GM18519 (cell line): ENCODE data around the gene GDPD5.
"Not testable (repeated sequence)": the region's sequence is repeated elsewhere in the genome, so short reads cannot be mapped to it uniquely, and the experiment has no call there.

Experiments
- ATAC-seq: cut with Tn5 transposase; IDR thresholded peaks from one replicate; pipeline ENCODE4 v1.9.1; 2021; ENCODE audit warnings: mild to moderate bottlenecking, moderate library complexity; ENCODE audit not compliant: unreplicated experiment, low FRiP score

Gene GDPD5

DNA sequence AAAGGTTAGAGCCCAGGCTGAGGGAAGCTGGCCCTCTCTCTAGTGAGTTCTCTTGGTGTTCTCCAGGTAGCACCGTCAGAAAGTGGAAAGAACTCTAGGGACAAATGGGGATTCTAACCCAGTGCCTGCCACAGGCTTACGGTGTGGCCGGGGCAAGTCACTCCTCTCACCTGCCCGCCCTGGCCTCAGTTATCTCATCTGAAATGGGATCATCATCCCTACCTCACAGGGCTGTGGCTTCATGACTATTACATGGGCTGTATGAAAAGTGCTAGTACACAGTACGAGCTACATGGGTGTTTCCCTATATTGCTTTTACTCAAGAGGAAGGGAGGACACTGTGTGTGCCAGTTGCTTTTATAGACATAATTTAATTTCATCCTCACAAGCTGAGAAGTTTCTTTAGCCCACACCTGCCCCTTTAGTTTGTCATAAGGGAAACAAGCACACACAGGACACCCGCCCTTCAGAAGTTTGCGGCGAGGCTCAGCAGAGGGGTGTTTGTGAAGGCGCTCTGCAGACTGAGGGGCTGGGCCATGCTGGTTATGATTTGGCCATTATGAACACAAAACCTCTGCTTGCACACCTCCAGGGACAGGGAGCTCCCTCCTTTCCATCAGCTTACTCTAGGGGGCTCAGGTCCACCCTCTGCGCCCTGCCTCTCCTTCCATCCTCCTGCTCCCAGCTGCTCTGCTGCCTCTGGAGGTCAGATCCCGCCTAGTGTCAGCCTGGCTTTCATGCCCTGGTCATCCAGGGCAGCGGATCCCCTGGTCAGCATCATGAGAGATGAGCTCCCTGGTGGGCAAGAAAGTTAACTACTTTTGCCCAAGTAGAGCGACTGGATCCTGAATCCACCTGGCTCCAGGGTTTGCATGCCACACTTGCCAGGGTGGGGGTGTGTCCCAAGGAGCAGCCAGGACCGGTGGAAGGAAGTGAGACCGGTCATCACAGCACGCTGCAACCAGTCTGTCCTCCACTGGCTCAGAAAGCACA lies 93.9 kb downstream of the GDPD5 start:
- ATAC-seq = no peak

DNA sequence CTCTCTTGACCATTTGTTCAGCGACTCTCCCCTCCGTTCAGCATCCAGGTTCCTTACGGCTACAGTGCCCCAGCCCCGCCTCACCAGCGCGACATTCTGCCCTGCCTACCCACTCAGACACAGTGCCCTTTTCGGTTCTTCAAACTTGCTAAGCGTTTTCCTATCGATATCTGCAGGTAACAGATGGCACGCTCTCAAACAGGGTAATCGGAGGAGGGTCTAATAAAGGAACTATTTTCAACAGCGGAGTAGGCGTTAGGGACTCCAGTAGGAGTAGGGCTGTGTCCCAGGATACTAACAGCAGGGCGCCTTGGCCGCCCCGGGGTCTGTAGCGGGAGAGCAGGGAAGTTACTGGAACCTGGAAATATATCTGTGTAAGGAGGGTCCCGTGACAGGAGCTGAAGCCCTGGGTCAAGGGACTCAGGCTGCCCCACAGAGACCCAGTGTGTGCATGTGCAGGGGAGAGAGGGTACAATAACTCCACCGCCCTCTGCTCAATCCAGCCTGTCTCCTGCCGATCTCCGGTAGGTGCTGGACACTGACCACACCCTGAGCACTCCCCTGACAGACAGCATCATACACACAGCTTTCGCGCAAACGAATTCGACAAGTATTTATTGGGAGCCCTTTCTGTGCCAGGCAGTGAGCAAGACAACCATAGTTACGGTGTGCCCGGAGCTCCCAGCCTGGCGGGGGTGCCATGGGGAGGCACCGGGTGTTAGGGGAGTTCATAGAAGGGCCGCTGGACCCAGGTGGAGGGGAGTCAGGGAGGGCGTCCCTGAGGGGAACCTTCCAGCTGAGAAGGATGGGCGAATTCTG lies 94.8 kb downstream of the GDPD5 start:
- no peak for ATAC-seq

DNA sequence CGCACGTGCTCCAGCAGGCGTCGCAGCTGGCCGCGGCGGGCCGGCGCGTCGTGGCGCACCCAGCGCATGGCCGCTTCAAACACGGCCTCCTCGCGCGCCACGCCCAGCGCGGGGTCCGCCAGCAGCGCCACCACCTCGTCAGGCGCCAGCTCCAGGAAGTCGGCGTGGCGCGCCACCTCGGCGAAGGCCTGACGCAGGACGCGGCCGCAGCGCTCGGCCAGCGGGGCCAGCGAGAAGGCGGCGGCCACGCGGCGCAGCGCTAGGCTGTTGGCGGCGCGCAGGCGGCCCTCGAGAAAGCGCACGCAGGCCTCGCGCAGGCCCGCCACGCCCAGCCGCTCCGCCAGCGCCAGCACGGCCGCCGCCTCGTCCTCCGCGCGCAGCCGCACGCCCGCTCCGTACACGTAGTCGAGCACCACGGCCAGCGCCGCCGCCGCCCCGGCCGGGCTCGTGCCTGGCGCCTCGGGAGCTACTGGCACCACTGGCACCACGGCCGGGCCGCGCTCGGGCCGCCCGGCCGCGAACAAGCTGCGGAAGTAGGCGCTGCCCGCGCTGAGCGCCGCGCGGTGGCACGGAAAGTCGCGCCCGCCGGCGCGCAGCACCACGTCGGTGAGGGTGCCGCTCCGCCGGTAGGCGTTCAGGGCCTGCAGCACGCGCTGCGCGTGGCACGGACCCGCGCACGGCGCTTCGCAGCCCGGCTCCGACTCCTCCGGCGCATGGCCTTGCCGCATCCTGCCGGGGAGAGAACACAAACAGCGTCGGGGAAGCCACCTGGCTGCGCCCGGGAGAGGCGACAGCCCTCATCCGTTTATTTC lies 95.6 kb downstream of the GDPD5 start:
- ATAC-seq = peak; percentile 57

DNA sequence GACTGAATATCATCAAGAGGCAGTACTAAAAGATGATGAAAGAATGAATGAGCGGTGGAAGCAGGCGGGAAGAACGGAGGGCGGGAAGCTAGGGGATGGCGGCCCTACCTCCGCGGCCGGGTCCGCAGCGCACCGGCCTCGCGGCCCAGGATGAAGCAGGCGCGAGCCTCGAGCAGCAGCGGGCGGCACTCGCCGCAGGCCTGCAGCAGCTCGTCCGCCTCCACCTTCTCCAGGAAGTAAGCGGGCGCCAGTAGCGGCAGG lies 96.2 kb downstream of the GDPD5 start:
- no peak for ATAC-seq

DNA sequence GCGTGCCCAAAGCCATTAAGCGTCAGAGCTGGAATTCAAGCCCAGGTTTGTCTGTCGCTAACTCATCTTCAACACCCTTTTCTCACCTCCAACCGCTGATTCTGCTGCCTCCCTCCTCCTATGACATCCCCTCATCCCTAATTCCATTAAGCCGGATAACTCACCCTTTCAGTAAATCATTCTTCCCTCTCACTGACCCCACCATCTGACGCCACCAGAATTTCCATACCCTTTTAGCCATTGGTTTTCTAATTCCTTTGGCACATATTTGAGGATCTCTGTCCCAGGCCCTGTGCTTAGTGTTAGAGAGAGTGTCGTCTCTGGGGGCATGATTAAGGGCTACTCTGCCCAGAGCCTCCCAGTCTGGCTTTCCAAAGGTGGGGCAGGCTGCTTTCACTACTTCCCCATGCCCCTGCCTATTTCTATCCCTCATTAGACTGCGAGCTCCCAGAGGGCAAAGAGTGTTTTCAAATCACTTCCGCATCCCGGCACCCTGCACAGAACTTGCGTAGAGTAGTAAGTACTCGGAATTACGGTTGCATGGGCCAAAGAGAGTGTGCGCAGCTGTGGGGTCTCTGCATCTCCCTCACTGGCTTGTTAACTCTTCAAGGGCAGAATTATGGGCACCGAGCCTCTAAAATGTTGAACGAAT lies 96.6 kb downstream of the GDPD5 start:
- ATAC-seq = no peak

DNA sequence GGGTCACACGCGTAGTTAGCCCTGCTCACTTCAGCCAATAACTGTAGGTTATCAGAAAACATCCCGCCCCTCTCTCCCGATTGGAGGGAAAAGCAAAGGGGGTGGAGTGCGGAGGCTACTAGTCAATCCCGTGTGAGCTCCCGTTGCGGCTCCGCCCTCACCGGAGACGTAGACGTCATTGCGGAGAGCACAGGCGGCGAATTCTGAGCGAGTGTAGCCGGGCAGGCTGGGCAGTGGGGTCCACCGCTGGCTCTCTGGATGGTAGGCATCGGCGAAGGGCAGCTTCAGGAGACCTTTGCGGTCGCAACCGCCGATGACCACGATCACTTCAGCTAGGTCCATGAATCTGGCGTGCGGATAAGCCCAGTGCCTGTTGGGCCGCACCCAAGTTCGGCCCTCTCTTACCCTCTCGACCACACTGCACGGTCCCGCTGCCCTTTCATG lies 97.4 kb downstream of the GDPD5 start:
- ATAC-seq = no peak

DNA sequence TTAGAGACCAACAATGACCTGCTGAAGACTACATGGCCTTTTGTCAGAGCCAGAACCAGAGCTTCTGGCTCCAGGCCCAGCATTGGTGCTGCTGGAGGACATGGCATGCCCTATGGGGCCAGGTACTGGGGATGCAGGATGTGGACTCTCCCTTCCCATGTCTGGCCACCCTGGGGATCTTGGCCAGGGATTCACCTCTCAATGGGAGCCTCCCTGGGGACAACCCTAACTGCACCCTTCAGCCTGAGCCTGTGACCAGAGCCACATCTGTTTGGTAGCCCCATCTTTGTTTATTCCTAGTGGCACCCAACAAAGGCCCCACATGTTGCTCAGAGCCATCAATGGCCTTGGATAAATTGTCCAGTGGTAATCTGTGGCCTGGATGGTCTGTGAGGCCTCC lies 98.6 kb downstream of the GDPD5 start:
- ATAC-seq = no peak

DNA sequence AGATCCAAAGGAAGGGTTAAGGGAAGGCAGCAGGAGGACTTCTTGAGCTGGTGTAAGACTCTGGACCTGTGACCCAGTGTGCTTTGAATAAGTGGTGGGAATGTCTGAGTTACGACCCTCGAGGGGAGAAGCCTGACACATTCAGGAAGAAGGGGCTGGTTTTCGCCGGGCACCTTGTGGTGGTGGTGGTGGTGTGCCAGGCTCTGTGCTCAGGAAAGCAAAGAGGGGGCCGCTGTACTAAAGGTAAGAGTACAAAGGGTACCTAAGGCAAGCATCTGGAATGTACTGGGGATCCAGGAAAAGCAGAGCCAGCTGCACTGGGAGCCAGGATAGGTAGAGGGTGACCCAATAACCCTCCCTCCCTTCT lies 99.0 kb downstream of the GDPD5 start:
- ATAC-seq = no peak

DNA sequence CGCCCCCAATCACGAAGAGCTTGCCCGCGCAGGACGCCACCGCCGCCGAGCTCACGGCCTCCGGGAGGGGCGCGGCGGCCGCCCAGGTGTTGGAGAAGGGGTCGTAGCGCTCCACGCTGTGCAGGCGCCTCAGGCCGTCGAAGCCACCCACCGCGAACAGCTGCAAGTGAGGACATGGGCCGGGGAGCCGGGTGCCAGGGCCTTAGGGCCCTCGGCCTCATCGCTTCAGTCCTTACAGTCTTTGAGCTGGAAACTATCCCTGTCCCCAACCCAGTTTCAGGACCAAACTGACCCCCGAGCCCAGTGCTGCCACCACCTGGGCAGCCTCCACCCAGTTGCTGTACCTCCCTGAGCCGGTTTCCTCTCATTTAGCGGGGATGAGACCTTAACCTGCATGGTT lies 100.3 kb downstream of the GDPD5 start:
- ATAC-seq = no peak

DNA sequence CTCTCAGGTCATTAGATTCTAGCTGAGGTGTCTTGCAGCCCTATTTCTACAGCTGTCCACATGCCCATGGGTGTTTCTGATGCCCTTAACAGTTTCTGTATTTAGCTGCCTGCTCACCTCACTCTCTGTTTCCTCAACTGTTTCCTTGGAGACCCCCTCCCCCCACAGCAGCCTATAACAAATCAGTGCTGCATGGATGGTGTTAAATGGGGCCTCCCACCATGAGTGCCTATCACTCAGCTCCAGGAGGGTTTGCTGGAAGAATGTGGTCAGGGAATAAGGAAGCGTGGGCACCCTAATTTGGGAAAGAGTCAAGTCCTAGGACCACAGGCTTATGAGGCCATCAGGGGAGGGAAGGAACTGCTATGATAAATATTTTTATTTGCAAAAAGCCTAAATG lies 101.3 kb downstream of the GDPD5 start:
- no peak for ATAC-seq

DNA sequence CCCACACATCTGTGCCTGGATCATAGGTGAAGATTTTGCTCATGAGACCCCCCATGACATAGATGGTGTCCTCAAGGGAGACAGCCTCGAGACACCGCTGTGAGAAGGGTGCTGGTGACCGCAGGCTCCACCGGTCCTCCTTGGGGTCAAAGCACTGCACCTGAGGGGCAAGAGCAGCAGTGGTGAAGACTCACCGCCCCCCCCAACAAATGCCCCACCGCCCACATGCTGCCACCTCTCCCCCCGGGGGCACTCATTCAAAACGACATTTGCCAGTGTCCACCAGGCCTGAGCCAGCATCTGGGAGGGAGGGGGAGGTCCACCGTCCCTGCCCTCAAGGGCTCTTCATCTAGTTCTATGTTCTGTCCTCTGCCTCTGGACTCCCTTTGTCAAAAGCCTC lies 102.0 kb downstream of the GDPD5 start:
- ATAC-seq = no peak

DNA sequence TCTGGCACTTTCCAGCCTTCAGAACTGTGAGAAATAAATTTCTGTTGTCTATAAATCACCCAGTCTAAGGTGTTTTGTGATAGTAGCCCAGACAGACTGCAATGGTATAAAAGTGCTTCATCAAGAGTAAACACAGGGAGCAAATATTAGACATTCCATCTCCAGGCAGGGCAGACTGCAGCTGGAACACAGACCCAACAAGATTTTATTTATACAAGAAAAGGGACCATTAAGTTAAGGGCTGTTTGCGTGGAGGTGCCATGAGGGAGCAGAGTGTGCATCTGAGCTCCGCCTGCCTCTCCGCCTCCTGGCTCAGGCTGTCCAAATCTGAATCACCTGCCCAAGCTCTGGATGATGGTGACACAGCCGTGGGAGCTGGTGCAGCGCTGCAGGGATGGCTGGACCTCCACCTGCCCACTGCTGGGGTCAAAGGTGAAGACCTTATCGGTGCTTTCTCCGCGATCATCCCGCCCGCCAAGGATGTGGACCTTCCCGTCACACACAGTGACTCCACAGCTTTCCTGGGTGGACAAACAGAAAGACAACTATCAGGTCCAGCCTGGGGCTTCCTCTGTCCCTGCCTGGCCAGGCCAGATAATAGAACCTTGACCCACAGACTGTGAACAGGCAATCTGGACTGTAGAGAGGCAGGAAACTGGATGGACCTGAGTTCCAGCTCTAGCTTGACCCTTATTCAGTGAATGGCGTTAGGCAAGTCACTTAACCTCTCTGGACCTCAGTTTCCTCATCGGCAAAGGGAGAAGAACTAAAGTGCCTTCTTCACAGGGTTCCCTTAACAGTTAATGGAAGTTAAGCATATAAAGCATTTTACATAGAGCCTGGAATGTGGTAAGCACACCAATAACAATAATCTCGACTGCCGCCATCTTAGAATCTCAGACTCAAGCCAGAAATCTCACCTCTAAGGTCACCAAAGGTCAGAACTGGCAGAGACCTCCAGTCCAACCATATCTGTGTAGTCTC lies 103.2 kb downstream of the GDPD5 start:
- no peak for ATAC-seq

DNA sequence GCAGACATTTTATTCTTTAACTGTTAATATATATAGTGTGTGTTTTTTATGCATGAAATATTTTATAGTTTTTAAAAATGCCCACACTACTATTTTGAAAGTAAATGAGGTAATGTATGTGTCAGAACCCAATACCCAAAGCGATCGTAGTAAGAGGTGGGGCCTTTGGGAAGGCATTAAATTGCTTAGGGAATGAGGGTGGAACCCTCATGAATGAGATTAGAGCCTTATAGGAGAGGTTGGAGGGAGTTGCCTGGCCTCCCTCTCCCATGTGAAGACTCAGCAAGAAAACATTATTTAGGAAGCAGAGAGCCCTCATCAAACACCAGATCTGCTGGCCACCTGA lies 103.9 kb downstream of the GDPD5 start:
- ATAC-seq = no peak

DNA sequence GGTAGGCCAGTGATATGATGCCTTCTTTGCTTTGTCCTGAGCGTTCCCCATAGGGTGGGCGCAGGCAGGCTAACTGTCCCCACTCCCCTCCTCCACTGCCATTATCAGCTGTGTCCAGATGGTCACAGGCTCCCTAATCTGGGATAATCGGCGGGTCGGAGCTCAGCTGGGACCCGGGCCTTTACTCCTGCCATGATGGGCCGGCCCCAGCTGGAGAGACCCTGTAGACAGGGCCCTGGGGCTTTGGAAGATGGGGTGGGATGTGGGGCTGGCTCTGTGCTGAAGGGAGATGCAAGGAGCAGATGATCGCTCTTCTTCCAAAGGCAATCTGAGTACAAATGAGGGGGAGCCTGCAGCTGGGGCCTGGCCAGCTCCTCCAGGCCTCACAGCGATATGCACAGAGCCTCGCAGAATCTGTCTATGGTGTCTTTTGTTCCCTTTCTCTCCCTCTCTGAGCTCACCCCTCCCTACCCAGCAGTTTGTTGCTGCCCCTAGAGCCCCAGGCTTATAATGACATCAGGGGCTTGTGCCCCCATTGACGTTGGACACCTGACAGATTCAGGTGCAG lies 104.6 kb downstream of the GDPD5 start:
- no peak for ATAC-seq

DNA sequence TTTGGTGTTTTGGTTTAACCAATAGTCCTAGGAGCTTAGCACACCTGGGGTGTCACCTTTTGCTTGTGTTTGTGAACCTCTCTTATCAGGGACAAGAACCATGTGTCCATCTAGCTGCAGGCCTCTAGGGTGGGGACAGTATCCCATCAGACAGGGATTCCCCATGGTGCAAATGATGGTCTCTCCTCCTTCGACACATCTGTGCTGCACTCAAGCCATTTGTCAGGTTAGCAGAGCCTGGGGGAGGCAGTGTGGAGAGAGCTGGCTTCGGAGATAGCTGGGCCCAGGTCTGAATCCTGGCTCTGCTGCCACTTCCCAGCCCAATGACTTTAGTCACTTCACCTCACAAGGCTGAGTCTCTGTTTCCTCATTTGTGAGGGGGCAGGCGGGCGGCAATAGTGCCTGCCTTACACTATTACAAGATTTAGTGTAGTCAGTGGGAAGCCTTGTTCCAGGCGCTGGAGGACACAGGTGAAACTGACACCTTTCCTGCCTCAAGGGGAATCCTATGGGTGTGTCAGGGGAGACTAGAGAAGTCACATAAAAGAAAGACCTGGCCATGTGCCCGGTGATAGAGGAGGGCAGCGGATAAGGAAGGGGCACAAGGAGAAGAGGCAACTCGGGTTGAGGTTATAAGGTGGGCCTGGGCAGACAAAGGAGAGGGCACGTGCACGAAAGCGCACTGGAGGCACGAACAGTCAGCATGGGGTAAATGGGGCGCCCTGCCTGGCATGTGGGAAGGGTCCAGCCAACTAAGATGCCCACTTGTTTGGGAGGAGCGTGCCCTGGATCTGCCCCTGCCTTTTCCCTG lies 105.3 kb downstream of the GDPD5 start:
- no peak for ATAC-seq

DNA sequence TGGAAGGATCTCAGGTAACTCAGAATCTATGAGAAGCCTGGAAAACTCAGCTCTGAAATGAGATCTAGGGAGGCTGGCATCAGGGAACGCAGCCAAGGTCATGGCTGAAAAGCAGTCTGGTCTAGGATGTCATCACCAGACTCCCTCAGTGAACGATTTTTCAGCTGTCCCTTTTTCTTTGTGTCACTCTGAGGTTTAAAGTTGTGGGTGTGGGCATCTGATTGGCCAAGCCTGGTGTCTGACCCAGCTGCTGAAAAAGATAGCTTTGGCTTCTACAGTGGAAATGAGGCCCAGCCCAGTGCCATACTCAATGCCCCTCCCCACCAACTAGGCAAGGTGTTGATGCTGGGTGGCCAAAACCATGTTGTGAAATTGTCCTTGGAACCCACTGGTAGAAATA lies 111.9 kb downstream of the GDPD5 start:
- ATAC-seq = no peak

DNA sequence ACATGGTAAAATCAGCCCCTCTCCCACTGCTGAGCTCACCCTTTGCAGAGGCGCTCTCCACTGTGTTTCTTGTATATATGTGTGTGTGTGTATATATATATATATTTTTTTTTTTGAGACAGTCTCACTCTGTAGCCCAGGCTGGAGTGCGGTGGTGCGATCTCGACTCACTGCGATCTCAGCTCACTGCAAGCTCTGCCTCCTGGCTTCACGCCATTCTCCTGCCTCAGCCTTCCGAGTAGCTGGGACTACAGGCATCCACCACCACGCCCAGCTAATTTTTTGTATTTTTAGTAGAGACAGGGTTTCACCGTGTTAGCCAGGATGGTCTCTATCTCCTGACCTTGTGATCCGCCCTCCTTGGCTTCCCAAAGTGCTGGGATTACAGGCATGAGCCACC lies 112.6 kb downstream of the GDPD5 start:
- not testable (repeated sequence) for ATAC-seq

DNA sequence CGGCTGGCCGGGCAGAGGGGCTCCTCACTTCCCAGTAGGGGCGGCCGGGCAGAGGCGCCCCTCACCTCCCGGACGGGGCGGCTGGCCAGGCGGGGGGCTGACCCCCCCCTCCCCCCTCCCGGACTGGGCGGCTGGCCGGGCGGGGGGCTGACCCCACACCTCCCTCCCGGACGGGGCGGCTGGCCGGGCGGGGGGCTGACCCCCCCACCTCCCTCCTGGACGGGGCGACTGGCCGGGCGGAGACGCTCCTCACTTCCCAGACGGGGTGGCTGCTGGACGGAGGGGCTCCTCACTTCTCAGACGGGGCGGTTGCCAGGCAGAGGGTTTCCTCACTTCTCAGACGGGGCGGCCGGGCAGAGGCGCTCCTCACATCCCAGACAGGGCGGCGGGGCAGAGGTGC lies 115.8 kb downstream of the GDPD5 start:
- ATAC-seq = not testable (repeated sequence)

DNA sequence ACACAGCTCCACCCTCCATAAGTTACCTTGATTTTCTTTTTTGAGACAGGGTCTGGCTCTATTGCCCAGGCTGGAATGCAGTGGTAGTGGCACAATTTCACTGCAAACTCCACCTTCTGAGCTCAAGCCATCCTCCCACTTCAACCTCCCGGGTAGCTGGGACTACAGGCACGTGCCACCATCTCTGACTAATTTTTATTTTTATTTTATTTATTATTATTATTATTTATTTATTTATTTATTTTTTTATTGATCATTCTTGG lies 116.9 kb downstream of the GDPD5 start:
- no peak for ATAC-seq
